Measurements from ENCODE around the gene PPIAL4G.
"Not testable (repeated sequence)": the region's sequence is repeated elsewhere in the genome, so short reads cannot be mapped to it uniquely, and the experiment has no call there.

The PPIAL4G gene

DNA sequence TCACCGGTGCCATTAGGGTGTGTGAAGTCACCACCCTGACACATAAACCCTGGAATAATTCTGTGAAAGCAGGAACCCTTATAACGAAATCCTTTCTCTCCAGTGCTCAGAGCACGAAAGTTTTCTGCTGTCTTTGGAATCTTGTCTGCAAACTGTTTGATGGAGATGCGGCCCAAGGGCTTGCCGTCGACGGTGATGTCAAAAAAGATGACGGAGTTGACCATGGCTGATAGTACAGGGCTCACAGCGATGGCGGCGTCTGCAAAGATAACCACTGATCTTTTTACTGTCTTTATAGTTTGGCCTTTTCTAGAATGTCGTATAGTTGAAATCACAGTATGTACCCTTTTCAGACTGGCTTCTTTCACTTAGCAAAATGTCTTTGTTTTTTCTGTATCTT, at the start of gene PPIAL4G:
Gene PPIAL4G (minus strand): TSS at position 274 of the 400 bp plus-strand sequence. CDS start 50 bp downstream, at position 224.
- DNase-seq, result not testable (repeated sequence)

DNA sequence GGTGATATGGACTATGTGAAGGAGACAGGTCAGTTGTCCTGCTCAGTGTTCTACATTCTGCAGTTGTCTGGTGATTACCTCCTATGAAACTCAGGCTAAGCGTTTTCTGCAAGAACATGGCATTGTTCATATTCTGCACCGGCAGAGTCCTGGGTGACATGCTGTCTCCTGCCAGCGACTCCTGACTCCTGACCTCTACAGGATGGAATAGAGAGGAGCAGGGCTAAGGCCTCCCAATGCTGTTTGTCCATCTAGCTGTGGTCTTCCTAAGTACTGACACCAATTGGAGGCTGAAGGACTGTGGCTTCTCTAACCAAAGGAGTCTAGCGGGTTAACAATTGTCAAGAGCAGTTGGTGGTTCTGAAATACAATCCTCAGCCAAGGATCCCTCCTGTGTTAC, 49.1 kb upstream of the PPIAL4G start:
- not testable (repeated sequence) for DNase-seq

DNA sequence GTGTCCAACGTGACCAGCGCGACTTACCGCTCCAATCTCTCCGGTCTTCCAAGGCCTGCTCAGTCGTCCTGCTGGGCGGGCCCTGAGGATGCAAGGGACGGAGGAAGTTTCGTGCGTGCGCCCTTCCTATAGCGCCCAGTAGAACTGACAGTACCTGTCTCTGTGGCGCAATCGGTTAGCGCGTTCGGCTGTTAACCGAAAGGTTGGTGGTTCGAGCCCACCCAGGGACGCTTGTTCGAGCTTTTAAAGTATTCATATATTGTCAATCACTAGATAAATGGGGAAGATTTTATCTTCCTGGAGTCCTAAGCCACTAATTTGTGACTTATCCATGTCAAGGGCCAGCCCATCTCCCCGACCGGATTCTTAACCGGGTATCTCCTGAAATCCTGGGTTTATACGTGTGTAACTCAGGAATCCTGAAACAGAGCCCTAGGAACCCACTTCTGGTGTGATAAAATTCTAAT, 46.0 kb upstream of the PPIAL4G start:
- DNase-seq, result peak; percentile 39 to 52 (median 42)

DNA sequence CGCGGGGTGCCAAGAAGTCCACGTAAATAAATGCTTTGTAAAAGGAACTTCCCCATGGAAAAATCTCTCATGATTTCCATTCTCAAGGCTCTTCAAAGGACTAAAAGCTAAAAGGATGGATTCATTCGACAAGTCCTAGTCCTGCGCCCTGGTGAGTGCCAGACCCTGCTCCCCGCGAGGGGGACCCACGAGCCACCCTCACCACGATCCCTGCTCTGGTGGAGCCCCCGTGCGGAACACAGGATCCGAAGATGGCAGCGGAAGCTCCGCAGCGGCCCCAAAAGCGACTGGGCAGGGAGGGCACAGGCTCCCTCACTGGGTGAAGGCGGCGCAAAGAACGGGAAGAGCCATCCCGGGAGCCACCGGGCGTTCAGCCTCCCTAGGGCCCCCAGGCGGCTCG, 45.5 kb upstream of the PPIAL4G start:
- not testable (repeated sequence) for DNase-seq

DNA sequence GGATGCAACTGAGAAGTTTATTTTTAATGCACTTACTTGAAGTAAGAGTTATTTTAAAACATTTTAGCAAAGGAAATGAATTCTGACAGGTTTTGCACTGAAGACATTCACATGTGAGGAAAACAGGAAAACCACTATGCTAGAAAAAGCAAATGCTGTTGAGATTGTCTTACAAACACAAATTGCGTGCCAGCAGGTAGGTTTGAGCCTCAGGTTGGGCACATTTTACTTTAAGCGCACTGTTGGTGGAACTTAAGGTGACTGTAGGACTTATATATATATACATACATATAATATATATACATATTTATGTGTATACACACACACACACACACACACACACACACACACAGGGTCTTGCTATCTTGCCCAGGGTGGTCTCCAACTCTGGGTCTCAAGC, 43.5 kb upstream of the PPIAL4G start:
- DNase-seq, result not testable (repeated sequence)

DNA sequence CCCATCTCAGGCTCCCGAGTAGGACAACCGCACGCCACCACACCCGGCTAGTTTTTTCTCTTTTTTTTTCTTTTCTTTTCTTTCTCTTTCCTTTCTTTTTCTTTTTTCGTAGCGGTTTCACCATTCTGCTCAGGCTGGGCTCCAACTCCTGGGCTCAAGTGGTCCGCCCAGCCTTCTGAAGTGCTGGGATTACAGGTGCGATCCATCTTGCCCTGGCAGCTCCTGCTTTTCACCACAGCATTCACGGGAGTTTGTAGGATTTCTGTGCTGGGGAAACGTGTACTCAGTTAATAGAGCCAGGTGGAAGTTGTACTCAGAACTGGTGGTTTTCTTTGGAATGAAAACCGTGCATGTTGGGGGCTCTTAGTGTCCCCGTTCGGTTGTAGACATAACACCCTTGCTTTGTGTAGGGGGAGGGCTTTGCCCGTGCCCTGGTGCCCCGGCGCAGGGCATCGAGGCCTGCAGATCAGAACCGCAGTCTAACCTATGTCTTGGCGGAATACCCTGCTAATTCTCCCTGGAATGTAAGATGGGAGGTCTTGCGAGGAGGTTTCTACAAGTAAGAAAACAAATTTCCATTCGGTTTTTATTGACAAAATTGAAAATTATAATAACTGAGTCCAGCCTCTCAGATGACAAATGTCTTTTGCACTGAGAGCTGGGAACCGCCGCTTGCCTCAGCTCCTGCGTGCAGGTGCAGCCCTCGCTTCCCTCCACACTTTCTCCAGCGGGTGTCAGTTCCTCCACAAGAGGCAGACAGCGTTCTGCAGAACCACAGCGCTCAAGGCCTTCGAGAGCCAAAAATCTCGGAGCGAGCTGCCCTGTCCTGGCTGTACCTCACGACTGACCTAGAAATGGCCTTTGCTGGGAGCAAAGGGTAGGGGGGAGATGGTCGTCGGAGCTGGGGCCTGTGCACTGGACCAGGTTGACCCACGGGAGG, 40.4 kb upstream of the PPIAL4G start:
- not testable (repeated sequence) for DNase-seq

DNA sequence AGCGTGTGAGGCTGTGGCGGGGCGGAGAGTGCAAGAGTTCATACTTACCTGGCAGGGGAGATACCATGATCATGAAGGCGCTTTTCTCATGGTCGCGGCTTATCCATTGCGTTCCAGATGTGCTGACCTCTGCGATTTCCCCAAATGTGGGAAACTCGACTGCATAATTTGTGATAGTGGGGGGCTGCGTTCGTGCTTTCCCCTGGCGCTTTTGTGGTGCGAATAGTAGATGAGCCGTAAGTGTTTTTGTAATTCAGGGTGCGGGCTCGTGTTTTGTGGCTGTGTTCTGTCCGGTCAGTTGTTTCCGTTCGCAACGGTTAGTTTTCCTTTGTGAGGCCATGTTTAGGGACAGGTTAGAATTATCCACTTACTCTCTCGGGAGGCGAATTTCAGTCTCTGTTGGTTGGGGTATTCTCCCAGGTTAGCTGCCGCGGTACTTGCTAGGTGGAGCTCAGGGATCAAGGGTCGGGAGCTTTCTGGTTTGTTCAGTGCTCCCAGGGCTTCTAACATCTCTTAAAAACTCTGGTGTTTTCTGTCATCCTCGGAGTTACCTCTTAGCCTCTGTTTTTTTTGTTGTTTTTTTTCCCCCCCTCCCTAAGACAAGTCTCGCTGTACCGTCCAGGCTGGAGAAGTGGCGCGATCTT, 39.6 kb upstream of the PPIAL4G start:
- DNase-seq, result peak; percentile 69 to 92 (median 76)

DNA sequence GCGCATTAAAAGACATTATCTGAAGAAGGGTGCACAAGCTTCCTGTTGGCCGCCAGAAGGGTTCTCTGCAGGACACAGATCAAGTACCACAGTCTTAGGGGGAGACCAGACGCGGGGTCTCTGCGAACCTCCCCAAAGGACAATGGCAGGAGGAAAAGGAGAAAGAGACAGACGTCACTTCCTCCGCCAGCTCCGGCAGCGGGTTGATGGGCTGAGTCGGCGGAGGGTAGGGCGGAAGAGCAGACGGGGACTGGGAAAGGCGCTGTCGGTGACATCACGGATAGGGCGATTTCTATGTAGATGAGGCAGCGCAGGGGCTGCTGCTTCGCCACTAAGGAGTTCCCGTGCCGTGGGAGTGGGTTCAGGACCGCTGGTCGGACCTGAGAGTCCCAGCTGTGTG, 39.0 kb upstream of the PPIAL4G start:
- peak; percentile 34 to 70 (median 50) for DNase-seq

DNA sequence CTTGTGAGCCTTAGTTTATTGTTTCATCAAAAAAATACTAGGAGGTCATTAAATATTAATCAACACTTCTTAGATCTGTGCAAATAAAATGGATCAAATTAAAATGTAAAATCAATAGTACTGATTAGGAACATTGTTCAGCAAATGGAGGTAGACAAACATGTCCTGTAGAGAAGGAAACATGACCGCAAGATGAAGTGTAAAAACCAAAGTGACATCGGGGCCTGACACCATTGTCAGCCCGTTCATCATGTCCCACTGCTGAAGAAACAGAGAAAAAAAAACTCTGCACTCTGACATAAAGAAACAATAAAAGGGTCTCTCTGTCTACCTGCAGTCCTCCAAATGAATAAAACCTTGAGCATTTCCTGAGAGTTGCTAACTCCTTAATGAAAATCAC, 31.2 kb upstream of the PPIAL4G start:
- not testable (repeated sequence) for DNase-seq

DNA sequence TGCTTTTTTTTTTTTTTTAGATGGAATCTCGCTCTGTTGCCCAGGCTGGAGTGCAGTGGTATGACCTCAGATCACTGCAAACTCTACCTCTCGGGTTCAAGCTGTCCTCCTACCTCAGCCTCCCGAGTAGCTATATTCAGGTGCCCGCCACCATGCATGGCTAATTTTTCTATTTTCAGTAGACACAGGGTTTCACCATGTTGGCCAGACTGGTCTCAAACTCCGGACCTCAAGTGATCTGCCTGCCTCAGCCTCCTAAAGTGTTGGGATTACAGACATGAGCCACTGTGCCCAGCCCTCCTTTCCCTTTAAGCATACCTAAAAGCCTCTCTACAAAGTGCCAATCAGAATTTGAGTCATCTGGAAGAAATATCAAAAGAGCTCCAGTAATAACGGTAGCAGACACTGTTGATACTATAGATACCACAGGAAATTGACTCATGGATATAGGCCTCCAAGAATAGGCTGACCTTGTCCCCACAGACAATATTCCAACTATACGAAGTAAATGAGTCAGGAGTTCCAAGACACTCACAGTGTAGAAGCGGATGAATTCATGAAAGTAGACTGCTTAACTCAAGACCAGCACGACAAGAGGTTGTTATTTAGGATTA, 29.6 kb upstream of the PPIAL4G start:
- DNase-seq, result not testable (repeated sequence)

DNA sequence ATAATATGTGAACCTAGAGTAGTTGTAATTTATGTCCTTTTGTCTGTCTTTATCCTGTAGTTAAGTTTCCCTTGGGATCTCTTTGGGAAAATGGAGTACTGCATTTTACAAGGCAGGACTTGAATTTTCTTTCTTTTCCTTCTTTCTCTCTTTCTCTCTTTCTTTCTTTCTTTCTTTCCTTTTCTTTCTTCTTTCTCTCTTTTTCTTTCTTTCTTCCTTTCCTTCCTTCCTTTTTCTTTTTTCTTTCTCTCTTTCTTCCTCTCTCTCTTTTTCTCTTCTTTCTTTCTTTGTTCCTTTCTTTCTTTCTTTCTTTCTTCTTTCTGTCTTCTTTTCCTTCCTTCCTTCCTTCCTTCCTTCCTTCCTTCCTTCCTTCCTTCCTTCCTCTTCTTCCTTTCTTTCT, 10.8 kb upstream of the PPIAL4G start:
- DNase-seq, result not testable (repeated sequence)

DNA sequence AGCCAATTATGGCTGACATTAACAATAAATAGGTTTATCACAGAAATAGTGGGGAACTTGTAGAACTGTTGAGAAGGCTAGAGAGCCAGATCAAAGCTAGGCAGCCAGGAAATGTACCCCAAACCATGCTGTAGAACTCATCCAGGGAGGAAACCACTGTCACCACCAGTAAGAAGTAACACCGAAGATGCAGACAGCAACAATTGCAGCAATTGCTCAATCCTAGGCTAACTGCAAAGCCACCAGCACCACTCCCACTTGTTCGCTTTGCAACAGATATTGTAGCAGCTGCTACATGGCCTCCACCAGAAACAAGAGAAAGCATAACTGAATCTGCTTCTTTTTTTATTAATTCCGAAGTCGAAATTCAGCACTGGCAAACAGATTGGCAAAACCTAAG, 2.0 kb downstream of the PPIAL4G start:
- not testable (repeated sequence) for DNase-seq

DNA sequence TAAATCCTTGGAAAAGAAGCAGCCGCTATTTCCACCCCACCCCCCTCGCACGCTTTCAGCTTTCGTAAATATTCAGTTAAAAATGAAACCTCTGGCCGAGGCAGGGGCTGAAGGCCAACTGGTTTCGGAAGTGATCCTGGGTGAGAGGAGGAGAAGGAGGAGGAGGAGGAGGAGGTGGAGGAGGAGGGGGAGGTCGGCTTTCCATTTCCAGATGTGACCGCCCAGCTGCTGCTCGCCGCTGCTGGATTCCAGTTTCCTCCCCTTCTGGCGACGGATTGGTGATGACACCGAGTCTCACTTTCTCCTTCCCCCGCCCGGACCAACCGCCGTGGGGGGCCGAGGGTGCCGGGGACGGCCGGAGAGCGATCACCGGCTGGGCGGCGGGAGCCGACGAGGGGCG, 23.4 kb downstream of the PPIAL4G start:
- not testable (repeated sequence) for DNase-seq

DNA sequence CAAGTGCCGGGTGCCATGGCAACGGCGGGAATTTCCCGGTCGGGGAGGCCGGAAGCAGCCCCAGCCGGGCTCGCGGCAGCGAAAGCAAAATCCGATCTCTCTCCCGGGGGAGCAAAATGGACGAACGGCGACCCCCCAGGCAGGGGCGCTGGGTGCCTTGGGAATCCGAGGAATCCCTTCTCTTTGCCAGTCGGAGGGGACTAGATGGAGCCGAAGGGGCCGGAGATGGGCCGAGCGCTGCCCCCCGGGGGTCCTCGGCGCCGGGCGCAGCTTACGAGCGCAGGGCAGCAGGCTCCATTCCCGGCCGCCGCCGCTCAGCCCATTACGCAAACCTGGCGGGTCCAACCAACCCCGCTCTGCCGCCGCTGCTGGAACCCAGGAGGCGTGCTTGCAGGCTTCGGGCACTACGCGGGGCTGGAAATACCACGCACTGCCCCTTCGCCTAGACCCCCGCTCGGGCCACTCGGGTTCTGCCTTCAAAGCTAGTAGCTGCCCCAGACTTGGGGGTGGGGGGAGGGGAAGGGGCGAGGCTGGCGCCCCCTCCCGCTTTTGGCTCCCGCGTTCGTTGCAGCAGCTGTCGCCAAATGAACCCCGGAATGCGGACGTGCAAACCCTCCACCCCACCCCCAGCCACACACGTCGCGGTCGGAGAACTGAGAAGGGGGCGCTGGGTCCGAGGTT, 24.1 kb downstream of the PPIAL4G start:
- peak; percentile 2 to 24 (median 16) for DNase-seq

DNA sequence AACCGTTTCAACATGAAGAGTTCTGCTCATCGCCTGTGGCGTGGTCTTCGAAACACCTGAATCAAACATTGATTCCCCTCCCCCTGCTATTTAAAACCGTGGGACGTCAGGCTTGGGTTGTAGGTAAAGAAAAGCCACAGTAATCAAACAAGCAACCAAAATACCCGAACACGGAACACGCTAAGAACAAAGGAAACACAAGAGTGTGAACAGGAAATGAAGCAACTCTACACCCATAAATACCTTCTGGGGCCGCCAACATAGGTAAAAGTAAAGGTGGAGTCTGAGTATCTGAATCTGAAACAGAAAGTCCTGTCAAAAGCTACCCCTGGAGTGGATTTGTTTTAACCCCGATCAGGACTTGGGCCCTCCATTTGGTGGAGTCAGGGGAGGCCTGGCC, 24.7 kb downstream of the PPIAL4G start:
- DNase-seq, result not testable (repeated sequence)

DNA sequence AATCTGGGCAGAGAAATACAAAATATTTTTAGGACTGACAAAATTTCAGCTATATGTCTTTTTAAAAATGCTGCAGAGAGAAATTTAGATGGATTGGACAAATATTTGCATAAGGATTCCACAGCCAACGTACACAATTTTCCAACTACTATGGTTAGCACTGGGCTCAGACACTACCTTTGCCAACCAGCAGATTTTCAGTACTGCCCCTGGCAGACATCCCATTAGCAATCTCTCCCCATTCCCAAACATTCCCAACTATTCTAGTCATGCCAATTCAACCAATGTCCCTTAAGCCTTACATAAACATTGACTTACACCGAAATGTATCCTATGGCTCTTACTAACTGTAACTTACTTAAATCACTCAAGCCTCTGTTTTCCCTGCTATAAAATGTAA, 30.3 kb downstream of the PPIAL4G start:
- not testable (repeated sequence) for DNase-seq

DNA sequence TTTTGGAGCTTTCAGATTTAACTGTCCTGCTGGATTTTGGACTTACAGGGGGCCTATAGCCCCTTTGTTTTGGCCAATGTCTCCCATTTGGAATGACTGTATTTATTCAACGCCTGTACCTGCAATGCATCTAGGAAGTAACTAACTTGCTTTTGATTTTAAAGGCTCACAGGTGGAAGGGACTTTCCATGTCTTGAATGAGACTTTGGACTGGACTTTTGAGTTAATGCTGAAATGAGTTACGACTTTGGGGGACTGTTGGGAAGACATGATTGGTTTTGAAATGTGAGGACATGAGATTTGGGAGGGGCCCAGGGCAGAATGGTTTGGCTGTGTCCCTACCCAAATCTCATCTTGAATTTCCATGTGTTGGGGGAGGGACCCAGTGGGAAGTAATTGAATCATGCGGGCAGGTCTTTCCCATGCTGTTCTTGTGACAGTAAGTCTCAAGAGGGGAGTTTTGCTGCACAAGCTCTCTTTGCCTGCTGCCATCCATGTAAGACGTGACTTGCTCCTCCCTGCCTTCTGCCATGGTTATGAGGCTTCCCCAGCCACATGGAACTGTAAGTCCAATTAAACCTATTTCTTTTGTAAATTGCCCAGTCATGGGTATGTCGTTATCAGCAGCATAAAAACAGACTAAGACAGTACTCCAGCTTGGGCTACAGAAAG, 43.3 kb downstream of the PPIAL4G start:
- DNase-seq, result not testable (repeated sequence)

DNA sequence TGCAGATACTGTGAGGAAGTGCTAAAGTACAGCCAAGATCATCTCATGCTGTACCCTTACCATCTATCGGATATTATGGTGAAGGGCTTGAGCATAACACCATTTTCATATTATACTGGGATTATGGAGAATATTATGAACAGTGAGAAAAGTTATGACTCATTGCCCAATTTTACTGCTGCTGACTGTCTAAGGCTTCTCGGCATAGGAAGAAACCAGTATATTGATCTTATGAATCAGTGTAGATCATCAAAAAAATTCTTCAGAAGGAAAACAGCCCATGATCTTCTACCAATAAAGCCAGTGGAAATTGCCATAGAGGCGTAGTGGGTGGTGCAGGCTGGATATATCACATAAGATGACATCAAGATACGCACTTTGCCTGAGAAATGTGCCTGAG, 47.7 kb downstream of the PPIAL4G start:
- no peak for DNase-seq

DNA sequence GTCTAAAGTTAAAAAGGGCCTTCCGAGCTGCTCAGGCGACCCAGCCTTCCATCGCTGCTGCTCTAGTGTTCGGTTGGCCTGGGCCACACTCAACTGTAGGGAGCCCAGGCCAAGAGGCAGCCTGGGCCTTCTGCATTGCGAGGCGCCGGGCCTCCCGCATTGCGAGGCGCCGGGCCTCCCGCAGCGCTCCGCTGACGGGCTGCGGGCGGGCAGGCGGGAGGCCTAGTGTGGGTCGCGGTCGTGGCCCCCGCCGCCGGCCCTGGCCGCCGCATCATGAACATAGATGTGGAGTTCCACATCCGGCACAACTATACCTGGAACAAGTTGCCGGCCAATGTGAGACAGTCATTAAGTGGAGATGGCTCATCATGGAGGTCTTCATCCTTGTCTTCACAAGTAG, 48.3 kb downstream of the PPIAL4G start:
- no peak for DNase-seq

DNA sequence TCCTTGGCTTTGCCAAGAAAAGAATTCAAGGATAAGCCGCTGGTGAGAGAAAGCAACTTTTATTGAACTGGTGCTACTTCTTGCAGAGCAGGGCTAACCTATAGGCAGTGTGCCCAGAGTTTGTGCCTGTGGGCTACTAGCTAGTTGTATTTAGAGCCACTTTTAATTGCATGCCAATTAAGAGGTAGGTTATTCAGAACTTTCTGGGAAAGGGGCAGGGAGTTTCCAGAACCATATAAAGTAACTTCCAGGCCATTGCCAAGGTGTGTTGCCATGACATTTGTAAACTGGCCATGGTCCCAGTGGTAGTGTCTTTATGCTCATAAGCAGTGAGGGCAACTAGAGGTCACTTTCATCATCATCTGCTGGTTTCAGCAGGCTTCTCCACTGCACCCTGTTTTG, 50.2 kb downstream of the PPIAL4G start:
- DNase-seq, result not testable (repeated sequence)
